HEK293 (cell line): ENCODE results near the gene TOM1L2.

Source experiments
- SP2 ChIP-seq: fragments of 450-650 bp; formaldehyde crosslinking; IDR thresholded peaks from 2 replicates; pipeline ENCODE4 v1.5.1; 2016; ENCODE audit warnings: missing biosample characterization, missing genetic modification characterization
- ZFP37 ChIP-seq: fragments of 450-650 bp; formaldehyde crosslinking; IDR thresholded peaks from 2 replicates; pipeline ENCODE4 v1.5.1; 2016; ENCODE audit warnings: missing biosample characterization, missing genetic modification characterization
- ZNF121 ChIP-seq: fragments of 450-650 bp; formaldehyde crosslinking; IDR thresholded peaks from 2 replicates; pipeline ENCODE4 v1.5.1; 2016; ENCODE audit warnings: missing biosample characterization, missing genetic modification characterization
- ZNF138 ChIP-seq: fragments of 450-650 bp; formaldehyde crosslinking; IDR thresholded peaks from 2 replicates; pipeline ENCODE4 v1.5.1; 2016; ENCODE audit warnings: missing biosample characterization, missing genetic modification characterization, borderline replicate concordance
- ZNF175 ChIP-seq: fragments of 450-650 bp; formaldehyde crosslinking; IDR thresholded peaks from 2 replicates; pipeline ENCODE4 v1.5.1; 2016; ENCODE audit warnings: missing biosample characterization, missing genetic modification characterization
- TF ChIP-seq, protein P1 (sequence below): fragments of 450-650 bp; formaldehyde crosslinking; IDR thresholded peaks from 2 replicates; pipeline ENCODE4 v1.5.1; 2017; ENCODE audit warnings: missing biosample characterization, missing genetic modification characterization
- TF ChIP-seq, protein P2 (sequence below): fragments of 450-650 bp; formaldehyde crosslinking; IDR thresholded peaks from 2 replicates; pipeline ENCODE4 v1.5.1; 2016; ENCODE audit warnings: missing biosample characterization, missing genetic modification characterization
- TF ChIP-seq, protein P3 (sequence below): fragments of 450-650 bp; formaldehyde crosslinking; conservative IDR thresholded peaks from 2 replicates; pipeline ENCODE4 v1.5.1; 2016; ENCODE audit warnings: low read depth, missing biosample characterization, missing genetic modification characterization
- TF ChIP-seq, protein P4 (sequence below): fragments of 450-650 bp; formaldehyde crosslinking; IDR thresholded peaks from 2 replicates; pipeline ENCODE4 v1.5.1; 2016; ENCODE audit warnings: missing biosample characterization, missing genetic modification characterization, low read depth

DNA sequence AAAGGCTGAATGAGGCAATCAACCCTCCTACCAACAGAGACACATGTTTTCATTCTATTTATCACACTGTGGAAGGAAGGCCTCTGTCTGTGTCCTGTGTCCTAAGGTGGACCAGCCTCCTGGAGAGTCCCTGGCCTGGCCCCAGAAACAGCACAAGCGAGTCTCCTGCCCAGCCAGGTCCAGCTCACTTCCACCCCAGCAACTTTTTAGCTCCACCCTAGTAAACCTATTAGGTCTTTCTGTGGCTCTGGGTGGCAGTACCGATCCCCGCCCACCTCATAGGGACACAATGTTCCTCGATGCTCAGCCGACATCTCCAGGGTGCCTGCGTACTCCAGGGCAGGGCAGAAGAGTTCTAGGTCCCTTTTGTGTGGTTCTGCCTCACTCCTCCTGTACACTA, 11.2 kb upstream of the TOM1L2 start:
- no peak for TF ChIP-seq ZNF121 (tag by site-specific recombination)
- TF ChIP-seq, protein P1, sequence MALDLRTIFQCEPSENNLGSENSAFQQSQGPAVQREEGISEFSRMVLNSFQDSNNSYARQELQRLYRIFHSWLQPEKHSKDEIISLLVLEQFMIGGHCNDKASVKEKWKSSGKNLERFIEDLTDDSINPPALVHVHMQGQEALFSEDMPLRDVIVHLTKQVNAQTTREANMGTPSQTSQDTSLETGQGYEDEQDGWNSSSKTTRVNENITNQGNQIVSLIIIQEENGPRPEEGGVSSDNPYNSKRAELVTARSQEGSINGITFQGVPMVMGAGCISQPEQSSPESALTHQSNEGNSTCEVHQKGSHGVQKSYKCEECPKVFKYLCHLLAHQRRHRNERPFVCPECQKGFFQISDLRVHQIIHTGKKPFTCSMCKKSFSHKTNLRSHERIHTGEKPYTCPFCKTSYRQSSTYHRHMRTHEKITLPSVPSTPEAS (tag by site-specific recombination) = no peak
- TF ChIP-seq ZNF175 (tag by site-specific recombination) = no peak
- TF ChIP-seq ZNF138 (tag by site-specific recombination) = no peak
- TF ChIP-seq, protein P2, sequence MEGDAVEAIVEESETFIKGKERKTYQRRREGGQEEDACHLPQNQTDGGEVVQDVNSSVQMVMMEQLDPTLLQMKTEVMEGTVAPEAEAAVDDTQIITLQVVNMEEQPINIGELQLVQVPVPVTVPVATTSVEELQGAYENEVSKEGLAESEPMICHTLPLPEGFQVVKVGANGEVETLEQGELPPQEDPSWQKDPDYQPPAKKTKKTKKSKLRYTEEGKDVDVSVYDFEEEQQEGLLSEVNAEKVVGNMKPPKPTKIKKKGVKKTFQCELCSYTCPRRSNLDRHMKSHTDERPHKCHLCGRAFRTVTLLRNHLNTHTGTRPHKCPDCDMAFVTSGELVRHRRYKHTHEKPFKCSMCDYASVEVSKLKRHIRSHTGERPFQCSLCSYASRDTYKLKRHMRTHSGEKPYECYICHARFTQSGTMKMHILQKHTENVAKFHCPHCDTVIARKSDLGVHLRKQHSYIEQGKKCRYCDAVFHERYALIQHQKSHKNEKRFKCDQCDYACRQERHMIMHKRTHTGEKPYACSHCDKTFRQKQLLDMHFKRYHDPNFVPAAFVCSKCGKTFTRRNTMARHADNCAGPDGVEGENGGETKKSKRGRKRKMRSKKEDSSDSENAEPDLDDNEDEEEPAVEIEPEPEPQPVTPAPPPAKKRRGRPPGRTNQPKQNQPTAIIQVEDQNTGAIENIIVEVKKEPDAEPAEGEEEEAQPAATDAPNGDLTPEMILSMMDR (tag by site-specific recombination) = no peak
- TF ChIP-seq, protein P3, sequence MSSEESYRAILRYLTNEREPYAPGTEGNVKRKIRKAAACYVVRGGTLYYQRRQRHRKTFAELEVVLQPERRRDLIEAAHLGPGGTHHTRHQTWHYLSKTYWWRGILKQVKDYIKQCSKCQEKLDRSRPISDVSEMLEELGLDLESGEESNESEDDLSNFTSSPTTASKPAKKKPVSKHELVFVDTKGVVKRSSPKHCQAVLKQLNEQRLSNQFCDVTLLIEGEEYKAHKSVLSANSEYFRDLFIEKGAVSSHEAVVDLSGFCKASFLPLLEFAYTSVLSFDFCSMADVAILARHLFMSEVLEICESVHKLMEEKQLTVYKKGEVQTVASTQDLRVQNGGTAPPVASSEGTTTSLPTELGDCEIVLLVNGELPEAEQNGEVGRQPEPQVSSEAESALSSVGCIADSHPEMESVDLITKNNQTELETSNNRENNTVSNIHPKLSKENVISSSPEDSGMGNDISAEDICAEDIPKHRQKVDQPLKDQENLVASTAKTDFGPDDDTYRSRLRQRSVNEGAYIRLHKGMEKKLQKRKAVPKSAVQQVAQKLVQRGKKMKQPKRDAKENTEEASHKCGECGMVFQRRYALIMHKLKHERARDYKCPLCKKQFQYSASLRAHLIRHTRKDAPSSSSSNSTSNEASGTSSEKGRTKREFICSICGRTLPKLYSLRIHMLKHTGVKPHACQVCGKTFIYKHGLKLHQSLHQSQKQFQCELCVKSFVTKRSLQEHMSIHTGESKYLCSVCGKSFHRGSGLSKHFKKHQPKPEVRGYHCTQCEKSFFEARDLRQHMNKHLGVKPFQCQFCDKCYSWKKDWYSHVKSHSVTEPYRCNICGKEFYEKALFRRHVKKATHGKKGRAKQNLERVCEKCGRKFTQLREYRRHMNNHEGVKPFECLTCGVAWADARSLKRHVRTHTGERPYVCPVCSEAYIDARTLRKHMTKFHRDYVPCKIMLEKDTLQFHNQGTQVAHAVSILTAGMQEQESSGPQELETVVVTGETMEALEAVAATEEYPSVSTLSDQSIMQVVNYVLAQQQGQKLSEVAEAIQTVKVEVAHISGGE = no peak
- TF ChIP-seq ZFP37 (tag by site-specific recombination) = no peak
- no peak for TF ChIP-seq SP2 (tag by site-specific recombination)
- TF ChIP-seq, protein P4, sequence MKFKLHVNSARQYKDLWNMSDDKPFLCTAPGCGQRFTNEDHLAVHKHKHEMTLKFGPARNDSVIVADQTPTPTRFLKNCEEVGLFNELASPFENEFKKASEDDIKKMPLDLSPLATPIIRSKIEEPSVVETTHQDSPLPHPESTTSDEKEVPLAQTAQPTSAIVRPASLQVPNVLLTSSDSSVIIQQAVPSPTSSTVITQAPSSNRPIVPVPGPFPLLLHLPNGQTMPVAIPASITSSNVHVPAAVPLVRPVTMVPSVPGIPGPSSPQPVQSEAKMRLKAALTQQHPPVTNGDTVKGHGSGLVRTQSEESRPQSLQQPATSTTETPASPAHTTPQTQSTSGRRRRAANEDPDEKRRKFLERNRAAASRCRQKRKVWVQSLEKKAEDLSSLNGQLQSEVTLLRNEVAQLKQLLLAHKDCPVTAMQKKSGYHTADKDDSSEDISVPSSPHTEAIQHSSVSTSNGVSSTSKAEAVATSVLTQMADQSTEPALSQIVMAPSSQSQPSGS (tag by site-specific recombination) = no peak
